HepG2 (cell line): ENCODE data around the gene HLA-DQA1.
"Not testable (repeated sequence)": the region's sequence is repeated elsewhere in the genome, so short reads cannot be mapped to it uniquely, and the experiment has no call there.

Experiments used
- MAFK ChIP-seq, 2 experiments: IDR thresholded peaks in 1 of 2; conservative IDR thresholded peaks in 1 of 2; 2 replicates each; pipeline ENCODE4 v1.6.1; 2011; ENCODE audit warnings: improper control_type of control experiment in 2 of 2, low read length in 2 of 2
- NCOA5 ChIP-seq: sonication (generic); formaldehyde crosslinking; IDR thresholded peaks from 2 replicates; pipeline ENCODE4 v1.4.0; 2020; ENCODE audit warnings: missing genetic modification reagents
- ZNF780A ChIP-seq: sonication (generic); formaldehyde crosslinking; IDR thresholded peaks from 2 replicates; pipeline ENCODE4 v1.8.0; 2022; ENCODE audit warnings: mild to moderate bottlenecking, missing genetic modification reagents, moderate library complexity
- TF ChIP-seq, protein P1 (sequence below): sonication (generic); formaldehyde crosslinking; IDR thresholded peaks from 2 replicates; pipeline ENCODE4 v1.4.0; 2020; ENCODE audit warnings: mild to moderate bottlenecking, missing genetic modification reagents, borderline replicate concordance
- TF ChIP-seq, protein P2 (sequence below): sonication (generic); formaldehyde crosslinking; IDR thresholded peaks from 2 replicates; pipeline ENCODE4 v1.4.0; 2020; ENCODE audit warnings: missing genetic modification reagents
- TF ChIP-seq, protein P3 (sequence below): sonication (generic); formaldehyde crosslinking; IDR thresholded peaks from 2 replicates; pipeline ENCODE4 v1.4.0; 2020; ENCODE audit warnings: missing genetic modification reagents
- TF ChIP-seq, protein P4 (sequence below): sonication (generic); formaldehyde crosslinking; IDR thresholded peaks from 2 replicates; pipeline ENCODE4 v1.5.0; 2020; ENCODE audit warnings: mild to moderate bottlenecking, missing genetic modification reagents, moderate library complexity

DNA sequence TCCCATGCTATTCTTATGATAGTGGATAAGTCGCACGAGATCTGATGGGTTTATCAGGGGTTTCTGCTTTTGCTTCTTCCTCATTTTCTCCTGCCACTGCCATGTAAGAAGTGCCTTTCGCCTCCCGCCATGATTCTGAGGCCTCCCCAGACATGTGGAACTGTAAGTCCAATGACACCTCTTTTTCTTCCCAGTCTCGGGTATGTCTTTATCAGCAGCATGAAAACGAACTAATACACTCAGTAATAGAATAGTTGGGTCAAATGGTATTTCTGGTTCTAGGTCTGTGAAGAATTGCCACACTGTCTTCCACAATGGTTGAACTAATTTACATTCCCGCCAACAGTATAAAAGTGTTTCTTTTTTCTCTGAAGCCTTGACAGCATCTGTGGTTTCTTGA is 36.9 kb downstream of the HLA-DQA1 start:
- TF ChIP-seq, protein P1, sequence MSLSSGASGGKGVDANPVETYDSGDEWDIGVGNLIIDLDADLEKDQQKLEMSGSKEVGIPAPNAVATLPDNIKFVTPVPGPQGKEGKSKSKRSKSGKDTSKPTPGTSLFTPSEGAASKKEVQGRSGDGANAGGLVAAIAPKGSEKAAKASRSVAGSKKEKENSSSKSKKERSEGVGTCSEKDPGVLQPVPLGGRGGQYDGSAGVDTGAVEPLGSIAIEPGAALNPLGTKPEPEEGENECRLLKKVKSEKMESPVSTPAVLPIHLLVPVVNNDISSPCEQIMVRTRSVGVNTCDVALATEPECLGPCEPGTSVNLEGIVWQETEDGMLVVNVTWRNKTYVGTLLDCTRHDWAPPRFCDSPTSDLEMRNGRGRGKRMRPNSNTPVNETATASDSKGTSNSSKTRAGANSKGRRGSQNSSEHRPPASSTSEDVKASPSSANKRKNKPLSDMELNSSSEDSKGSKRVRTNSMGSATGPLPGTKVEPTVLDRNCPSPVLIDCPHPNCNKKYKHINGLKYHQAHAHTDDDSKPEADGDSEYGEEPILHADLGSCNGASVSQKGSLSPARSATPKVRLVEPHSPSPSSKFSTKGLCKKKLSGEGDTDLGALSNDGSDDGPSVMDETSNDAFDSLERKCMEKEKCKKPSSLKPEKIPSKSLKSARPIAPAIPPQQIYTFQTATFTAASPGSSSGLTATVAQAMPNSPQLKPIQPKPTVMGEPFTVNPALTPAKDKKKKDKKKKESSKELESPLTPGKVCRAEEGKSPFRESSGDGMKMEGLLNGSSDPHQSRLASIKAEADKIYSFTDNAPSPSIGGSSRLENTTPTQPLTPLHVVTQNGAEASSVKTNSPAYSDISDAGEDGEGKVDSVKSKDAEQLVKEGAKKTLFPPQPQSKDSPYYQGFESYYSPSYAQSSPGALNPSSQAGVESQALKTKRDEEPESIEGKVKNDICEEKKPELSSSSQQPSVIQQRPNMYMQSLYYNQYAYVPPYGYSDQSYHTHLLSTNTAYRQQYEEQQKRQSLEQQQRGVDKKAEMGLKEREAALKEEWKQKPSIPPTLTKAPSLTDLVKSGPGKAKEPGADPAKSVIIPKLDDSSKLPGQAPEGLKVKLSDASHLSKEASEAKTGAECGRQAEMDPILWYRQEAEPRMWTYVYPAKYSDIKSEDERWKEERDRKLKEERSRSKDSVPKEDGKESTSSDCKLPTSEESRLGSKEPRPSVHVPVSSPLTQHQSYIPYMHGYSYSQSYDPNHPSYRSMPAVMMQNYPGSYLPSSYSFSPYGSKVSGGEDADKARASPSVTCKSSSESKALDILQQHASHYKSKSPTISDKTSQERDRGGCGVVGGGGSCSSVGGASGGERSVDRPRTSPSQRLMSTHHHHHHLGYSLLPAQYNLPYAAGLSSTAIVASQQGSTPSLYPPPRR (CRISPR knock-in tag), result not testable (repeated sequence)
- not testable (repeated sequence) for TF ChIP-seq MAFK (conservative IDR thresholded peaks at IDR 0.05 in 1 of 2, IDR thresholded peaks at IDR 0.05 in 1 of 2; ENCODE audit: low read length in 2 of 2); NCOA5 (CRISPR knock-in tag); ZNF780A (CRISPR knock-in tag)
- TF ChIP-seq, protein P2, sequence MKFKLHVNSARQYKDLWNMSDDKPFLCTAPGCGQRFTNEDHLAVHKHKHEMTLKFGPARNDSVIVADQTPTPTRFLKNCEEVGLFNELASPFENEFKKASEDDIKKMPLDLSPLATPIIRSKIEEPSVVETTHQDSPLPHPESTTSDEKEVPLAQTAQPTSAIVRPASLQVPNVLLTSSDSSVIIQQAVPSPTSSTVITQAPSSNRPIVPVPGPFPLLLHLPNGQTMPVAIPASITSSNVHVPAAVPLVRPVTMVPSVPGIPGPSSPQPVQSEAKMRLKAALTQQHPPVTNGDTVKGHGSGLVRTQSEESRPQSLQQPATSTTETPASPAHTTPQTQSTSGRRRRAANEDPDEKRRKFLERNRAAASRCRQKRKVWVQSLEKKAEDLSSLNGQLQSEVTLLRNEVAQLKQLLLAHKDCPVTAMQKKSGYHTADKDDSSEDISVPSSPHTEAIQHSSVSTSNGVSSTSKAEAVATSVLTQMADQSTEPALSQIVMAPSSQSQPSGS, result not testable (repeated sequence)
- TF ChIP-seq, protein P3, sequence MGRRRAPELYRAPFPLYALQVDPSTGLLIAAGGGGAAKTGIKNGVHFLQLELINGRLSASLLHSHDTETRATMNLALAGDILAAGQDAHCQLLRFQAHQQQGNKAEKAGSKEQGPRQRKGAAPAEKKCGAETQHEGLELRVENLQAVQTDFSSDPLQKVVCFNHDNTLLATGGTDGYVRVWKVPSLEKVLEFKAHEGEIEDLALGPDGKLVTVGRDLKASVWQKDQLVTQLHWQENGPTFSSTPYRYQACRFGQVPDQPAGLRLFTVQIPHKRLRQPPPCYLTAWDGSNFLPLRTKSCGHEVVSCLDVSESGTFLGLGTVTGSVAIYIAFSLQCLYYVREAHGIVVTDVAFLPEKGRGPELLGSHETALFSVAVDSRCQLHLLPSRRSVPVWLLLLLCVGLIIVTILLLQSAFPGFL (CRISPR knock-in tag), result not testable (repeated sequence)
- TF ChIP-seq, protein P4, sequence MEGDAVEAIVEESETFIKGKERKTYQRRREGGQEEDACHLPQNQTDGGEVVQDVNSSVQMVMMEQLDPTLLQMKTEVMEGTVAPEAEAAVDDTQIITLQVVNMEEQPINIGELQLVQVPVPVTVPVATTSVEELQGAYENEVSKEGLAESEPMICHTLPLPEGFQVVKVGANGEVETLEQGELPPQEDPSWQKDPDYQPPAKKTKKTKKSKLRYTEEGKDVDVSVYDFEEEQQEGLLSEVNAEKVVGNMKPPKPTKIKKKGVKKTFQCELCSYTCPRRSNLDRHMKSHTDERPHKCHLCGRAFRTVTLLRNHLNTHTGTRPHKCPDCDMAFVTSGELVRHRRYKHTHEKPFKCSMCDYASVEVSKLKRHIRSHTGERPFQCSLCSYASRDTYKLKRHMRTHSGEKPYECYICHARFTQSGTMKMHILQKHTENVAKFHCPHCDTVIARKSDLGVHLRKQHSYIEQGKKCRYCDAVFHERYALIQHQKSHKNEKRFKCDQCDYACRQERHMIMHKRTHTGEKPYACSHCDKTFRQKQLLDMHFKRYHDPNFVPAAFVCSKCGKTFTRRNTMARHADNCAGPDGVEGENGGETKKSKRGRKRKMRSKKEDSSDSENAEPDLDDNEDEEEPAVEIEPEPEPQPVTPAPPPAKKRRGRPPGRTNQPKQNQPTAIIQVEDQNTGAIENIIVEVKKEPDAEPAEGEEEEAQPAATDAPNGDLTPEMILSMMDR (CRISPR knock-in tag), result not testable (repeated sequence)
